Panc1 (cell line): ENCODE results near the gene AFF4. TPM values are rescaled to one million over a fixed set of nuclear protein-coding genes. Genes with fewer than 3 reads are reported as not detected.

ENCODE experiments used
- ATAC-seq: fragments of 200-7000 bp; cut with Tn5 transposase; 2 replicates; pipeline ENCODE4 v1.9.1; 2020; ENCODE audit warnings: mild to moderate bottlenecking, moderate library complexity
- BruUV-seq: library from RNA; stranded (reverse); fragments of 400-500 nt; replicated peaks from 2 replicates; lab custom pipeline; 2021; lab: Mats Ljungman, UMichigan
- CTCF ChIA-PET: fragments of 300-600 bp; sonication (Branson Sonifier 250); formaldehyde crosslinking; loops from one replicate; lab custom pipeline; 2022; ENCODE audit warnings: antibody characterized with exemption; lab: Charles Lee
- POLR2A ChIA-PET: fragments of 300-600 bp; sonication (Branson Sonifier 250); formaldehyde crosslinking; loops from one replicate; lab custom pipeline; 2022; ENCODE audit warnings: antibody characterized with exemption; lab: Charles Lee
- DNase-seq: peaks from one replicate; pipeline ENCODE4 v3.0.0-alpha.2; 2010; ENCODE audit warnings: low read depth, low spot score
- H3K27ac ChIP-seq: 2 replicates; pipeline ENCODE4 v1.5.1; 2011; ENCODE audit warnings: mild to moderate bottlenecking, low read length, inconsistent platforms
- H3K27me3 ChIP-seq: fragments of 200-500 bp; sonication (Bioruptor generic); 2 replicates; pipeline ENCODE4 v1.6.0; 2014; ENCODE audit warnings: low read length, inconsistent platforms; ENCODE audit not compliant: control insufficient read depth, insufficient read depth
- H3K36me3 ChIP-seq: fragments of 200-500 bp; sonication (Bioruptor generic); 2 replicates; pipeline ENCODE4 v1.5.1; 2014; ENCODE audit warnings: inconsistent platforms, mild to moderate bottlenecking, low read length, moderate library complexity; ENCODE audit not compliant: control insufficient read depth, insufficient read depth
- H3K4me1 ChIP-seq: 2 replicates; pipeline ENCODE4 v1.5.1; 2011; ENCODE audit warnings: inconsistent platforms, mild to moderate bottlenecking, low read length, moderate library complexity; ENCODE audit not compliant: control insufficient read depth, insufficient read depth
- H3K4me3 ChIP-seq, 2 experiments: 2 replicates each; pipeline ENCODE4 v1.5.1; 2011 to 2012; ENCODE audit warnings: low read depth in 2 of 2, low read length in 2 of 2, mild to moderate bottlenecking in 2 of 2, inconsistent platforms in 1 of 2, moderate library complexity in 1 of 2
- H3K9me3 ChIP-seq: fragments of 200-500 bp; sonication (Bioruptor generic); 2 replicates; pipeline ENCODE4 v1.5.1; 2014; ENCODE audit warnings: low read depth, mild to moderate bottlenecking, inconsistent platforms, low read length, moderate library complexity; ENCODE audit not compliant: control insufficient read depth, insufficient read depth
- POLR2AphosphoS5 ChIP-seq: IDR thresholded peaks from 2 replicates; pipeline ENCODE4 v1.6.1; 2012; ENCODE audit warnings: mild to moderate bottlenecking, low read depth, low read length, moderate library complexity
- SIN3A ChIP-seq: IDR thresholded peaks from 2 replicates; pipeline ENCODE4 v1.6.1; 2012; ENCODE audit warnings: low read depth, mild to moderate bottlenecking, low read length, moderate library complexity, borderline replicate concordance; ENCODE audit not compliant: insufficient read depth
- TCF7L2 ChIP-seq: IDR thresholded peaks from 2 replicates; pipeline ENCODE4 v1.6.1; 2011; ENCODE audit warnings: mild to moderate bottlenecking, low read depth, low read length, inconsistent platforms
- in situ Hi-C: cut with HindIII; loops from 2 replicates; pipeline ENCODE4 v1.10.0; 2016; ENCODE audit warnings: low sequenced_read_pairs, low pct_unique_long_range_greater_than_20kb
- intact Hi-C: fragments of 100-400 bp; cut with micrococcal nuclease; formaldehyde crosslinking; loops from one replicate; pipeline ENCODE4 v1.10.0; 2022; ENCODE audit not compliant: unreplicated experiment
- total RNA-seq: library from RNA; stranded (reverse); gene quantifications from one replicate; pipeline ENCODE4 v1.2.1, GENCODE V29; 2021; ENCODE audit not compliant: unreplicated experiment
- TF ChIP-seq, protein P1 (sequence below): fragments of 450-650 bp; IDR thresholded peaks from 2 replicates; pipeline ENCODE4 v1.5.1; 2017; ENCODE audit warnings: mild to moderate bottlenecking
- TF ChIP-seq, protein P2 (sequence below), 2 experiments: IDR thresholded peaks; 2 replicates each; pipeline ENCODE4 v1.6.1; 2011 to 2012; ENCODE audit warnings: low read depth in 2 of 2, control low read depth in 1 of 2, low read length in 1 of 2, mild to moderate bottlenecking in 1 of 2, moderate library complexity in 1 of 2; ENCODE audit not compliant: insufficient read depth in 1 of 2

The AFF4 gene
- total RNA-seq, 1 experiment from 2014 or later, result 78.3 TPM

DNA sequence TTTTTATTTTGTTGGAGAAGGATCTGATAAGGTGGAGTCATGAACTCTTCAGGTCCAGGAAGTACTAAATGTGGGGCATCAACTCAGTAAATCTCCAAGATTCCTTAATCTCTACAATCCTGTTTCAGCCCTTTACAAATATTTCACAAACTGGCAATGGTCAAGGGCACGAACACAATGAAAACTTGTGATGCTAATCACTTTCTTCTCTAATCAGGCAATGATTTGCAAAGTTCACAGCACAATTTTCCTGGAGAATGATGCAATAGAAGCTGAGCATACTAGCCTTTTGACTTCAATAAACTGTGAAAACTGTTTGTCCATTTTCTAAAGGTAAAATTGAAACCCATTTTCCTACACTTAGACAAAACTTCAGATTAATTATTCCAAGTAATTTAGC is 114.1 kb downstream of the AFF4 start:
- H3K27me3 ChIP-seq, result no peaks in the 10 kb centered on the region
- in situ Hi-C loops, result no loop called here
- no TSS peak for BruUV-seq
- POLR2A ChIA-PET, result interaction anchor here (0.6 kb wide), 1 partner anchor 17 kb away, joined by 4 read pairs; no protein-coding TSS in a partner anchor
- TF ChIP-seq SIN3A (no peak), POLR2AphosphoS5 (no peak), TCF7L2 (no peak)
- TF ChIP-seq, protein P1, sequence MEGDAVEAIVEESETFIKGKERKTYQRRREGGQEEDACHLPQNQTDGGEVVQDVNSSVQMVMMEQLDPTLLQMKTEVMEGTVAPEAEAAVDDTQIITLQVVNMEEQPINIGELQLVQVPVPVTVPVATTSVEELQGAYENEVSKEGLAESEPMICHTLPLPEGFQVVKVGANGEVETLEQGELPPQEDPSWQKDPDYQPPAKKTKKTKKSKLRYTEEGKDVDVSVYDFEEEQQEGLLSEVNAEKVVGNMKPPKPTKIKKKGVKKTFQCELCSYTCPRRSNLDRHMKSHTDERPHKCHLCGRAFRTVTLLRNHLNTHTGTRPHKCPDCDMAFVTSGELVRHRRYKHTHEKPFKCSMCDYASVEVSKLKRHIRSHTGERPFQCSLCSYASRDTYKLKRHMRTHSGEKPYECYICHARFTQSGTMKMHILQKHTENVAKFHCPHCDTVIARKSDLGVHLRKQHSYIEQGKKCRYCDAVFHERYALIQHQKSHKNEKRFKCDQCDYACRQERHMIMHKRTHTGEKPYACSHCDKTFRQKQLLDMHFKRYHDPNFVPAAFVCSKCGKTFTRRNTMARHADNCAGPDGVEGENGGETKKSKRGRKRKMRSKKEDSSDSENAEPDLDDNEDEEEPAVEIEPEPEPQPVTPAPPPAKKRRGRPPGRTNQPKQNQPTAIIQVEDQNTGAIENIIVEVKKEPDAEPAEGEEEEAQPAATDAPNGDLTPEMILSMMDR, result no peak
- TF ChIP-seq, protein P2, sequence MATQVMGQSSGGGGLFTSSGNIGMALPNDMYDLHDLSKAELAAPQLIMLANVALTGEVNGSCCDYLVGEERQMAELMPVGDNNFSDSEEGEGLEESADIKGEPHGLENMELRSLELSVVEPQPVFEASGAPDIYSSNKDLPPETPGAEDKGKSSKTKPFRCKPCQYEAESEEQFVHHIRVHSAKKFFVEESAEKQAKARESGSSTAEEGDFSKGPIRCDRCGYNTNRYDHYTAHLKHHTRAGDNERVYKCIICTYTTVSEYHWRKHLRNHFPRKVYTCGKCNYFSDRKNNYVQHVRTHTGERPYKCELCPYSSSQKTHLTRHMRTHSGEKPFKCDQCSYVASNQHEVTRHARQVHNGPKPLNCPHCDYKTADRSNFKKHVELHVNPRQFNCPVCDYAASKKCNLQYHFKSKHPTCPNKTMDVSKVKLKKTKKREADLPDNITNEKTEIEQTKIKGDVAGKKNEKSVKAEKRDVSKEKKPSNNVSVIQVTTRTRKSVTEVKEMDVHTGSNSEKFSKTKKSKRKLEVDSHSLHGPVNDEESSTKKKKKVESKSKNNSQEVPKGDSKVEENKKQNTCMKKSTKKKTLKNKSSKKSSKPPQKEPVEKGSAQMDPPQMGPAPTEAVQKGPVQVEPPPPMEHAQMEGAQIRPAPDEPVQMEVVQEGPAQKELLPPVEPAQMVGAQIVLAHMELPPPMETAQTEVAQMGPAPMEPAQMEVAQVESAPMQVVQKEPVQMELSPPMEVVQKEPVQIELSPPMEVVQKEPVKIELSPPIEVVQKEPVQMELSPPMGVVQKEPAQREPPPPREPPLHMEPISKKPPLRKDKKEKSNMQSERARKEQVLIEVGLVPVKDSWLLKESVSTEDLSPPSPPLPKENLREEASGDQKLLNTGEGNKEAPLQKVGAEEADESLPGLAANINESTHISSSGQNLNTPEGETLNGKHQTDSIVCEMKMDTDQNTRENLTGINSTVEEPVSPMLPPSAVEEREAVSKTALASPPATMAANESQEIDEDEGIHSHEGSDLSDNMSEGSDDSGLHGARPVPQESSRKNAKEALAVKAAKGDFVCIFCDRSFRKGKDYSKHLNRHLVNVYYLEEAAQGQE (IDR thresholded peaks at IDR 0.05; ENCODE audit: insufficient read depth in 1 of 2, low read depth in 2 of 2, low read length in 1 of 2), result no peak
- no peaks in the 10 kb centered on the region for H3K36me3 ChIP-seq
- H3K4me1 ChIP-seq, result no peaks in the 10 kb centered on the region
- intact Hi-C loops, result no loop called here
- H3K27ac ChIP-seq, result no peak overlapping the region
- DNase-seq (no peak), ATAC-seq (no peak)
- no peak overlapping the region for H3K4me3 ChIP-seq
- CTCF ChIA-PET, result interaction anchor here (0.6 kb wide), 1 partner anchor 180 kb away, joined by 3 read pairs; no protein-coding TSS in a partner anchor
- no peaks in the 10 kb centered on the region for H3K9me3 ChIP-seq

DNA sequence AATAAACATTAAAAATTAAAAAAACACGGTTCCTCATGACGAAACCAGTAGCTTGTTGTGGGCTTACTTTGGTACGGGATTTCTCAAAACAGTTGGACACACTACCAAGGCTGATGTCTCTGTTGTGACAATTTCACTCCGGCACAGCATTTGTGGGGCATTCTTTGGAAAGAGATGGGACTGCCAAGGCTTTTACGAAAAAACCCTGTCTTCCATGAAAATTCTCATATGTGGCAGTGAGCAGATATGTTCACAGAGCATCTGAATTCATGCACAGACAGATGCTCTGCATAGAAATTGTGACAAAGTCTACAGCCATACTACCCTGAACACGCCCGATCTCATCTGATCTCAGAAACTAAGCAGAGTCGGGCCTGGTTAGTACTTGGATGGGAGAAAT is 115.2 kb downstream of the AFF4 start:
- ChIA-PET POLR2A (no interaction called here), CTCF (no interaction called here)
- Histone ChIP-seq H3K27me3 (no peaks in the 10 kb centered on the region), H3K27ac (no peak overlapping the region), H3K9me3 (no peaks in the 10 kb centered on the region), H3K4me3 (no peak overlapping the region), H3K4me1 (no peaks in the 10 kb centered on the region), H3K36me3 (no peaks in the 10 kb centered on the region)
- in situ Hi-C loops (no loop called here), intact Hi-C loops (no loop called here)
- ATAC-seq (no peak), DNase-seq (no peak)
- no peak for TF ChIP-seq POLR2AphosphoS5
- no peak for TF ChIP-seq TCF7L2
- TF ChIP-seq, protein P1, result no peak
- TF ChIP-seq SIN3A, result no peak
- TF ChIP-seq, protein P2 (IDR thresholded peaks at IDR 0.05; ENCODE audit: insufficient read depth in 1 of 2, low read depth in 2 of 2, low read length in 1 of 2), result no peak
- BruUV-seq, result no TSS peak
